Measurements from ENCODE around the gene ACTR3.

Gene ACTR3

GRCh38 chr2:114006460-114006859, 116.6 kb downstream of the ACTR3 start:
- DNase-seq: no peak

DNA sequence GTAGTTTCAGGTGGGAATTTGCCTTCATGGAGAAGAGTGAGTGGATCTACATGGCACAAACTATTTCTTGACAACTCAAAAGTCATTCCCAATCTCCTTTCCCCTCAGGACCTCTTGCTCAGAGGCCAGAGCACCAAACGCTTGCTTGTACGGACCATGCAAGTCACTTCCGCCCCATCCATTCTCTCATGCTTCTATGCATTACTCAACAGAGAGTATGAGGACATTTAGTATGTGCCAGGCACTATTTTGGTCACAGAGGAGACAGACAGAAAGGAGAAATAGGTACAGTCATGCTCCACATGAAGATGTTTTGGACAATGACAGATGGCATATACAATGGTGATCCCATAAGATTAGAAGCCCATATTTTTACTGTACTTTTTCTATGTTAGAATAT, 117.5 kb downstream of the ACTR3 start:
- DNase-seq: no peak

GRCh38 chr2:114008720-114009119, 118.8 kb downstream of the ACTR3 start:
- DNase-seq: no peak

GRCh38 chr2:114009205-114009944, 119.5 kb downstream of the ACTR3 start:
- DNase-seq: no peak

DNA sequence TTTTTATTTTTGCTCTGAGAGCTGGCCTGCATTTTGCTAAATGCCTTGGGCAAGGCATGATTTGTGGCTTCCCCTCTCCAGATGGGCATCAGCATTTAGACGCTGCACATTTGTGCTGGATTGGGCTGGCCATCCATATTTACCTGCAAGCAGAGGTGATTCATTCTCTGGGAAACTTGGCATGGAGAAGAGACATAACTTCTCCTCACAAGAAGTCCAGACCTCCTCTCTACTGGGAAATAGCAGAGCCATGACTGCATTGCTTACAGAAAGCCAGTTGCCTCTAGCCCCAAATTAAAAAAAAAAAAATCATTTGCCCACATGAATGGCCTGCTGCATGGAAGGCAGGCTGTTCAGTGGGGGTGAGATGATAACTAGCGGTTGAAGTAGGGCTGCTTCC, 120.1 kb downstream of the ACTR3 start:
- DNase-seq: no peak

DNA sequence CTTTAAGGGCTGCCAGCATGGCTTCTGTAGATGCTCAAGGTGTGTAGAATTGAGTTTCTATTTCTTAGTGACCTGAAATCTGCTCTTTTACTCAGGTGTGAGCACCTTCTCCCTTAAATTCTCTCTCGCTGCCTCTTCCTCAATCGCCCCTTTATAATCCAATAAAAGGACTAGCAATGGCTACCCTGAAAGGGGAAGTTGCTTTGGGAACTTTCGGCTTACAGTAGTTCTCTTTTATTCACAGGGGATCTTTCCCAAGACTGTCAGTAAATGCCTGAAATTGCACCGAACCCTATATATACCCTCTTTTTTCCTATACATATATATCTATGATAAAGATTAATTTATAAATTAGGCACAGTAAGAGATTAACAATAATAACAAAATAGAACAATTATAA, 121.8 kb downstream of the ACTR3 start:
- no peak for DNase-seq

All from NCI-H2107 (cell line).